Effector CD4-positive, alpha-beta T cell (primary cell): Measurements from ENCODE around the gene PGK1.
"Not testable (repeated sequence)": the region's sequence is repeated elsewhere in the genome, so short reads cannot be mapped to it uniquely, and the experiment has no call there.

Source experiments
- DNase-seq: peaks from one replicate; pipeline ENCODE4 v3.0.0-alpha.2; 2020
- total RNA-seq: gene quantifications from one replicate; lab custom pipeline; 2026; lab: John Stamatoyannopoulos, UW

The PGK1 gene
- total RNA-seq, result 242 reads per million, percentile 94 among the genes with 10 or more reads in this experiment

- DNase-seq, result peak; percentile 89
Measured at GRCh38 chrX:78103623-78104446, at the start of gene PGK1. PGK1 (plus strand) TSS chrX:78104248; CDS start chrX:78104341, 93 bp downstream.

- no peak for DNase-seq
Measured at GRCh38 chrX:78063687-78064086, 40.4 kb upstream of the PGK1 start.

- DNase-seq, result no peak
Measured at GRCh38 chrX:78064152-78064551, 39.9 kb upstream of the PGK1 start.

GRCh38 chrX:78064698-78065601 is 39.1 kb upstream of the PGK1 start:
- not testable (repeated sequence) for DNase-seq

DNA sequence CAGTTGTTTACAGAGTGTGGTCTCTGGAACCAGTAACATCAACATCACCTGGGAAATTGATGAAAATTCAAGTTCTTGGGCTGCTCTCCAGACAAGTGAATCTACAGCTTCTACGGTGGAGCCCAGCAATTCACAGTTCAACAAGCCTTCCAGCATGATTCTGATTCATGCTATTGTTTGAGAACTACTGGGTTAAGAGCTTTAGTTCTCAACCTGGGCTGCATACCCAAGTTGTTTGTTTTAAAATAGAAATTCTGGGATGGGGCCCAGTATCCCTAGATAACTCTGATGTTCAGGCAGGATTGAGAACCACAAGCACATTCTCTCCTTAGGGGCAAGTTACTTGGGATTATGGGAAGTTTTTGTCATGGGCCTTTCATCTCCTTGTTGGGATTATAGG is 37.9 kb upstream of the PGK1 start:
- DNase-seq, result no peak

- no peak for DNase-seq
Measured at GRCh38 chrX:78071331-78071730, 32.7 kb upstream of the PGK1 start.

- DNase-seq, result not testable (repeated sequence)
Measured at GRCh38 chrX:78073147-78074077, 30.6 kb upstream of the PGK1 start.

GRCh38 chrX:78074088-78074487 is 30.0 kb upstream of the PGK1 start:
- no peak for DNase-seq

- DNase-seq, result no peak
Measured at GRCh38 chrX:78075787-78076389, 28.2 kb upstream of the PGK1 start.

GRCh38 chrX:78081413-78081812 is 22.6 kb upstream of the PGK1 start:
- not testable (repeated sequence) for DNase-seq

DNA sequence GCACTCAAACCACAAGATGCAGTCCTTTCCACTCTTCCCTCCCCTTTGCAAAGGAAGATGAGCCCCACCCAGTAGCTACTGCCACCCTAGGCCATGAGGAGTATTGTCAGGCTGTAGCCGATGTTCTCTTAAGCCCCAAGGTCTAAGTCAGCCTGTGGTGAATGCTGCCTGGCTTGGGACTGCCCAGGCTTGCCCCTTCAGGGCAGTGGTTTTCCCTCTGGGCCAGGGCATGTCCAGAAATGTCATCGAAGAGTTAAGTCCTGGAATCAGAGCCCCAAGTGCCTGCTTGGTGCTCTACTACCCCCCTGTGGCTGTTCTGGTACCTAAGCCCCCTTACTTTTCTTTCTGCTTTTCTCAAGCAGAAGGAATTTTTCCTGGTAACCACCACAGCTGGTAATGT is 11.8 kb upstream of the PGK1 start:
- no peak for DNase-seq

DNA sequence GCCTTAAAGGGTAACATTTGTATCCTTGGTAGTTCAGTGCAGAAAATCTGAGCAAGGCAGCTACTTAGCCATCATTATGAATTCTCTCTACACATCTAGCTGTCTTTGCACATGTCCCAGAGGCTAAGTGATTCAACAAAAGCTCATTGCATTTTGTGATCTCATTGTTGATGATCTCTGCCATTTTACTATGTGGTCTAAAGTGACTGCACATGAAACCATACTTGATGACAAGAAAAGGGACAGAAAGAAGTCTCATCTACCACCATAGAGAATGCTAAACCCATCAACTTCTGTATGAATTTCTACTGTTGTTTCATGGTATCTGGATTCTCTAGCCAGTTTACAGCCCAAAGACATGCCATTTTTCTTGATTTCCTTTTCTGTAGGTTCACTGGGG is 5.9 kb upstream of the PGK1 start:
- no peak for DNase-seq

GRCh38 chrX:78102091-78102490 is 2.0 kb upstream of the PGK1 start:
- no peak for DNase-seq

DNA sequence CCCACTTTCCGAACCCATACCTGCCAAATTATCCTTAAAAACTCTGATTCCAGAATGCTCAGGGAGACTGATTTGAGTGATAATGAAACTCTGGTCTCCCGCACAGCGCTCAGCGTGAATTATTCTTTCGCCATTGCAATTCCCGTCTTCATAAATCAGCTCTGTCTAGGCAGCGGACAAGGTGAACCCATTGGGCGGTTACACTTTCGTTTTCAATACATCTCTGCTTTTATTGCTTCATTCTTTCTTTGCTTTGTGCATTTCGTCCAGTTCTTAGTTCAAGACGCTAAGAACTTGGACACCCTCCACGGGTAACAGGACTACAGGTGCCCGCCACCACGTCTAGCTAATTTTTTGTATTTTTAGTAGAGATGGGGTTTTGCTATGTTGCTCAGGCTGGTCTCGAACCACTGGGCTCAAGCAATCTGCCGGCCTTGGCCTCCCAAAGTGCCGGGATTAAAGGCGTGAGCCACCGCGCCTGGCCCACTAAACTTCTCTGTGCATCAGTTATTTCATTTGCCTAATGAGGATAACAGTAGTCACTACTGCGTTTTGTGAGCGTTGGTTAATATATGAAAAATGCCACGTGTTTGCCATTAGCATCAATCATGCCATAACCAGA is 936 bp upstream of the PGK1 start:
- DNase-seq, result no peak

- peak; percentile 15 for DNase-seq
Measured at GRCh38 chrX:78104447-78105176, 564 bp downstream of the PGK1 start.

- no peak for DNase-seq
Measured at GRCh38 chrX:78105944-78106650, 2.0 kb downstream of the PGK1 start.

GRCh38 chrX:78106651-78106986 is 2.6 kb downstream of the PGK1 start:
- DNase-seq, result no peak

DNA sequence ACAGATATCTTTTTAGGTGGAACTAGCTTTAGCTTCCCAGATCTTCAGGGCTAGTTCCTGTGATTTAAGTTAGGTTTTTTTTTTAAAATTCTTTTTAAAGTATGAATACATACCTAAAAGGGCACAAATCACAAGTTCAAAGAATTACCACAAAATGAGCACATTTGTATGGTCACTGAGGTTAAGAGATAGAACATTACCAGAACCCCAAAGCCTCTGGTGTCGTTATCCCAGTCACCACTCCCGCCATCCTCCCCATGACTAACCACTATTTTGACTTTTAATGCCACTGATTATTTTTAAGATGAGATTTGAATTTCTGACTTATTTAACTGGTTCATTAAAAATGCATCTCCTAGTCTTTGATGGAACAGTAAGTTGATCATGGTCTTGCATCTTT is 5.4 kb downstream of the PGK1 start:
- DNase-seq, result no peak

DNA sequence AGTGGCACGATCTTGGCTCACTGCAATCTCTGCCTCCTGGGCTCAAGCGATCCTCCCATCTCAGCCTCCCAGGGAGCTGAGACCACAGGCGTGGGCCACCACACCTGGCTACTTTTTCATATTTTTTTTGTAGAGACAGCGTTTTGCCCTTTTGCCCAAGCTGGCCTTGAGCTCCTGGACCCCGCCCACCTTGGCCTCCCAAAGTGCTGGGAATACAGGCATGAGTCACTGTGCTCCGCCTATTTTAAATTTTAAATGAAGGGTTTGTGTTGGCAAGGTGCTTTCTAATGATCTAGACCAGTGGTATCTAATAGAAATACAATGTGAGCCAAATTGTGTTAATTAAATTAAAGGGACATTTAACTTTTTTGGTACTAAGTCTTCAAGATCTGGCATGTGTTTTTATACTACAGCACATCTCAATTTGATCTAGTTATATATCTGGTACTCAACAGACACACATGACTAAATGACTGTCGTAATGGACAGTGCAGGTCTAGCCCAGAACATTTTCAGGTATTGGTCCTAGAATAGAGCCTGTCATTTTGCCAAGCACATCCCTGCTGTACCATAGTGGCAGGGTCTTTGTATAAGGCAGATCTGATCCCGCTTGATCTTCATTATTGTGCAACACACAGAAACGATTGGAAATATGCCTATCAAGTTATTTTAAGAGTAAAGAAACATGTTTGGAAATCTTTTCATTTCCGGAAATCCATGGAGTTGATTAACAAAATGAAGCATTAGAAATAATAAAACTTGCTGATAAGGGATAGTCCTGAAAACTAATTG is 7.3 kb downstream of the PGK1 start:
- DNase-seq, result no peak
